ENCODE measurements around the gene ZMIZ2.

- TF ChIP-seq POLR2A (IDR thresholded peaks at IDR 0.05) = no peak
- TF ChIP-seq CTCF (IDR thresholded peaks at IDR 0.05) = no peak
- TF ChIP-seq POLR2AphosphoS5 (IDR thresholded peaks at IDR 0.05; ENCODE audit: insufficient read depth in 1 of 2, low read depth in 1 of 2) = no peak
Observed at GRCh38 chr7:44740055-44740454, 8.6 kb upstream of the ZMIZ2 start.

All from vagina (tissue), 2 donors.